Body of pancreas (tissue), 4 donors: ENCODE data around the gene KLHL26.

Experiments used
- POLR2A ChIP-seq, 3 donors: fragments of 450-650 bp; IDR thresholded peaks; one replicate each; pipeline ENCODE4 v1.6.1; 2016; ENCODE audit warnings: antibody characterized with exemption in 3 of 3, mild to moderate bottlenecking in 2 of 3
- TF ChIP-seq, protein P1 (sequence below), 7 experiments: fragments of 450-650 bp in 4 of 7; fragments of 200-600 bp in 3 of 7; sonication (generic) in 3 of 7; IDR thresholded peaks; one replicate each; pipeline ENCODE4 v1.5.1; 2016 to 2019; ENCODE audit warnings: antibody characterized with exemption in 7 of 7

DNA sequence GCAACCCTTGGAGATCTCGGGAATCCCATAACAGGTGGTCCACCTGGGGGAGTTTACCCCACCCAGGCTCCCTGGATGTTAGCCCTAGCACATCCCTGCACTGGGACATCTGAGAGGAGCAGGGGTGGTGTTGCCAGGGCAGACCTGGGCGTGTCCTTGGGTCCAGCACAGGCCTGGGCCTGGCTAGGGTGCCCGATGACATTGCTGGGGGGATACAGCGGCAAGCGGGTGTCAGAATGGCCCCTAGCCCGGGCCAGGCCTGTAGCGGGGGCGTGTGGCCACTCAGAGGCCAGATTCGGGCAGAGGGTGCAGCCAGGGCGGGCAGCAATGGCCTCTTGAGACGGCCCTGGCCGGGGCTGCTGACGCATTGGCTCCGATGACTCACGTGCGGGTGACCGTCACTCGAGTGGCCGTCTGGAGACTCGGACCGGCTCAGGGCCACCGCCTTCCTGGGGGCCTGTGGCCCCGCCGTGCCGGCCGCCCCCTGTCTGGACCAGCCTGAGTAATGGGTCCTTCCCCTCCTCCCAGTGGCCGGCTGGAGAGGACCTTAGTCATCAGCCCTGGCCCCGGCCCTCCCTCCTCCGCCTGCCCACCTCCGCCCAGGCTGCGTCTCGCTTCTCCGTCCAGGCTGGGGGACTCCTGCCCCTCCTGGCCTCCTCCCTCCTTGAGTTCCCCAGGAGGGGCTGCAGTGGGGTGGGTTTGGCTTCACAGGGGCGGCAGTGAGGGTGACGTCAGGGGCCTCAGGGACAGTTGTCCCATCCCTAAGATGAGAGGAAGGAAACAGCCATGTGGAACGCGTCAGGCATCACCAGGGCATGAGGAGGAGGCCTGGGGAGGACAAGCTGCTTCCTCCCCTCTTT, 23.5 kb downstream of the KLHL26 start:
- no peak for TF ChIP-seq POLR2A (IDR thresholded peaks at IDR 0.05)
- TF ChIP-seq, protein P1, sequence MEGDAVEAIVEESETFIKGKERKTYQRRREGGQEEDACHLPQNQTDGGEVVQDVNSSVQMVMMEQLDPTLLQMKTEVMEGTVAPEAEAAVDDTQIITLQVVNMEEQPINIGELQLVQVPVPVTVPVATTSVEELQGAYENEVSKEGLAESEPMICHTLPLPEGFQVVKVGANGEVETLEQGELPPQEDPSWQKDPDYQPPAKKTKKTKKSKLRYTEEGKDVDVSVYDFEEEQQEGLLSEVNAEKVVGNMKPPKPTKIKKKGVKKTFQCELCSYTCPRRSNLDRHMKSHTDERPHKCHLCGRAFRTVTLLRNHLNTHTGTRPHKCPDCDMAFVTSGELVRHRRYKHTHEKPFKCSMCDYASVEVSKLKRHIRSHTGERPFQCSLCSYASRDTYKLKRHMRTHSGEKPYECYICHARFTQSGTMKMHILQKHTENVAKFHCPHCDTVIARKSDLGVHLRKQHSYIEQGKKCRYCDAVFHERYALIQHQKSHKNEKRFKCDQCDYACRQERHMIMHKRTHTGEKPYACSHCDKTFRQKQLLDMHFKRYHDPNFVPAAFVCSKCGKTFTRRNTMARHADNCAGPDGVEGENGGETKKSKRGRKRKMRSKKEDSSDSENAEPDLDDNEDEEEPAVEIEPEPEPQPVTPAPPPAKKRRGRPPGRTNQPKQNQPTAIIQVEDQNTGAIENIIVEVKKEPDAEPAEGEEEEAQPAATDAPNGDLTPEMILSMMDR (IDR thresholded peaks at IDR 0.05): no peak
